DND-41 (cell line): ENCODE measurements around the gene CDX1.

ENCODE experiments used
- CTCF ChIP-seq: IDR thresholded peaks from 2 replicates; pipeline ENCODE4 v1.5.1; 2012; ENCODE audit warnings: borderline replicate concordance, low read length, moderate library complexity, mild to moderate bottlenecking; ENCODE audit not compliant: poor library complexity, severe bottlenecking; ENCODE audit errors: extremely low read depth
- EZH2 ChIP-seq: IDR thresholded peaks from 3 replicates; pipeline ENCODE4 v1.6.1; 2012; ENCODE audit warnings: borderline replicate concordance, low read depth, mild to moderate bottlenecking, moderate library complexity, low read length, inconsistent platforms; ENCODE audit not compliant: severe bottlenecking

- no peak for TF ChIP-seq CTCF
- TF ChIP-seq EZH2: no peak
Measured at GRCh38 chr5:150134198-150134588, 32.4 kb upstream of the CDX1 start.
